GM19467 (cell line): ENCODE measurements around the gene C3orf20.
"Not testable (repeated sequence)": the region's sequence is repeated elsewhere in the genome, so short reads cannot be mapped to it uniquely, and the experiment has no call there.

ENCODE experiments used
- ATAC-seq: cut with Tn5 transposase; IDR thresholded peaks from one replicate; pipeline ENCODE4 v1.9.1; 2021; ENCODE audit warnings: mild to moderate bottlenecking, moderate library complexity; ENCODE audit not compliant: unreplicated experiment

Gene C3orf20

GRCh38 chr3:14793858-14794234 is 118.9 kb downstream of the C3orf20 start:
- no peak for ATAC-seq

- no peak for ATAC-seq
Observed at GRCh38 chr3:14794435-14794834, 119.5 kb downstream of the C3orf20 start.

DNA sequence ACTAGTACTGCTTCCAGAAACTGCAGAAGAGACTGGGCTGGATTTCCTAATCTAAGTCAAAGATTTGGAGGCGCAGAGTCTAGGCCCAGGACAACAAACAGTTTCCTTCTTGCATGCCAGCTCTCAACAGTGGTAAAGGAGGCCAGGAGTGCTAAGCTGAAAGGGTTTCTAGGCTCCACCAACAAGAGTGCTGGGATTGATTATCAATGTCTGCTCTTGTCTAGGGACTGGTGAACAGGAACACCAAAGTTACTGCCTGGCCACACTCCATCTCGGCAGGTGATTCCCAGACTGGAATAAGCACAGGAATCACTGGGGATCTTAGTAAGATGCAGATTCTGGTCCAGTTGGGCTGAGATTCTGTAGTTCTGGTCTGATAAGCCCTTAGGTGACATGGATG is 121.1 kb downstream of the C3orf20 start:
- no peak for ATAC-seq

GRCh38 chr3:14796403-14797077 is 121.6 kb downstream of the C3orf20 start:
- no peak for ATAC-seq

- ATAC-seq = no peak
Observed at GRCh38 chr3:14797731-14798130, 122.8 kb downstream of the C3orf20 start.

DNA sequence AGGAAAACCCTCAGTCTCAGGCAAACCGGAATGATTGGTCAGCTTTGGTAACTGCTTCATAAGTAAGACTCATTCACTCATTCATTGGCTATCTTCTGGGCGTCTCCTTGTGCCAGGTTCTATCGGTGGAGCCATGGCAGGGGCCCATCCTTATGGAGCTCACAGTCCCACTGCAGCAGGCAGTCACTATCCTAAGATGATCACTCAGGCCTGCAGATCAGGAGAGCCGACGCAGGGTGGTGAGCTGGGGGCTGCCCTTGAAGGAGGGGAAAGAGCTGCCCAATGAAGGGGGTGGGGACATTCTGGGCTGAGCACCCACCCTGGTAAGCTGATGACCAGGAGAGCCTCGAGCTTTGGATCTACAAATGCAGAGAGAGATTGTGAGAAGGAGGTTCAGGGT is 123.3 kb downstream of the C3orf20 start:
- ATAC-seq = no peak

DNA sequence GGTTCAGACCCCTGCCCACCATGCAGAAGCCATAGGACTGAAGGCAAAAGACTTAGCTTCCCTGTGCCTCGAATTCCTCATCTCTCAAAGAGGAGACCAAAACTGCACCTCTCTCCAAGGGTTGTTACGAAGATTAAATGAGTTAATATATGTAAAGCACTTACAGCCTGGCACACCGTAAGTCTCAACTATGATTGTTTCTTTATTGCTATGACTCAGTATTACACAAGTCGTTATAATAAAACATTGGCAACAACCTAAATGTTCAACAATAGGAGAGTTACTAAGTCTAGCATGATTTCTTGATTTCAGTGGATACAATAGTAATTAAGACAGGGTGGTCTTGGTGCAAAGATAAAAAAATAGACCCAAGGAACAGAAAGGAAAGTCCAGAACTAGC is 124.2 kb downstream of the C3orf20 start:
- no peak for ATAC-seq

- no peak for ATAC-seq
Observed at GRCh38 chr3:14801031-14801430, 126.1 kb downstream of the C3orf20 start.

DNA sequence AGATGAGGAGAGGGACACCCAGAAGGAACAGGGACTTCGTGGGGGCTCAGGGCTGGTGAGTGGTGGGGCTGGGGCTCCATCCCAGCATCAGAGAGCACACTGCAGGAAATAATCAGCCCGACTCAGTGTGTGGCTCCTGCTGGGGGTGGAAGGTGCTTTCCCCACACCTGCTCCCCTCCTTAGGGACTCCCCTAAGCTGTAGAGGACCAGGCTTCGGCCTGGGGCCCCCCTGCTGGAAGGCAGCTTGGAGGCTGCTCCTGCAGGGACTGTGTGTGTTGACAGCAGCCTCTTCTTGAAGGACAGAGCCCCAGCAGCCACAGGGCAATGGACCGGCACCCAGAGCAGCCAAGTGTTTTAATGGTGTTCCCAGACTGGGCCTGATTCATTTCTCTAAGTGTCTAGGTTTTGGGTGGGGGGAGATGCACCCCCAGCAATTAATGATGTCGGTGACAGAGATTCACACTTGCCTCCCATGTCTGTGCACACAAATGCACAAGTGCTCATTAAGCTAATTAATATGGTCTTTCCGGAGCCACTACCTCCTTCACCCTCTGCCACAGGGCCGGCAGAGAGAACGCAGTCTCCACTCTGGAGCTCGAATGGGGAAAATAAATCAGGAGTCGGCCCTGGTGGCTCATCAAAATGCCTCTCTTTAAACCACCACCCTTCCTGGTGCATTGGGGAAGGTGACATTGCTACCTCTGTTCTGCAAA is 126.9 kb downstream of the C3orf20 start:
- no peak for ATAC-seq

DNA sequence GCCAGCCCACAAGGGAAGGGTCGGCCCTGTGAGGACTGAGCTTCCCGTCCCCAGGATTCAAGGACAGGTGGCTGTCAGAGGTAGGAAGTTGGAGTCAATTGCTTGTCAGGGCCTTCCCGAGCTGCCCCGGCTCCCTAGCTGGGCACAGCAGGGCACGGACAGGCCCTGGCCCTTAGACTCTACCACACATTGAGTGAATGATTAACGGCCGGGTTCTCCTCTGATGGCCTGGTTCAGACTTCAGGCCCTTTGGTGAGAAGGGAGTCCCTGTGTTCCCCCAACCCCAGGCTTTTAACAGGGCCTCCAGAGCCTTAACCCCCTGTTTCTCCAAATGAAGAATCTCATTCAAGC is 127.4 kb downstream of the C3orf20 start:
- ATAC-seq = no peak

DNA sequence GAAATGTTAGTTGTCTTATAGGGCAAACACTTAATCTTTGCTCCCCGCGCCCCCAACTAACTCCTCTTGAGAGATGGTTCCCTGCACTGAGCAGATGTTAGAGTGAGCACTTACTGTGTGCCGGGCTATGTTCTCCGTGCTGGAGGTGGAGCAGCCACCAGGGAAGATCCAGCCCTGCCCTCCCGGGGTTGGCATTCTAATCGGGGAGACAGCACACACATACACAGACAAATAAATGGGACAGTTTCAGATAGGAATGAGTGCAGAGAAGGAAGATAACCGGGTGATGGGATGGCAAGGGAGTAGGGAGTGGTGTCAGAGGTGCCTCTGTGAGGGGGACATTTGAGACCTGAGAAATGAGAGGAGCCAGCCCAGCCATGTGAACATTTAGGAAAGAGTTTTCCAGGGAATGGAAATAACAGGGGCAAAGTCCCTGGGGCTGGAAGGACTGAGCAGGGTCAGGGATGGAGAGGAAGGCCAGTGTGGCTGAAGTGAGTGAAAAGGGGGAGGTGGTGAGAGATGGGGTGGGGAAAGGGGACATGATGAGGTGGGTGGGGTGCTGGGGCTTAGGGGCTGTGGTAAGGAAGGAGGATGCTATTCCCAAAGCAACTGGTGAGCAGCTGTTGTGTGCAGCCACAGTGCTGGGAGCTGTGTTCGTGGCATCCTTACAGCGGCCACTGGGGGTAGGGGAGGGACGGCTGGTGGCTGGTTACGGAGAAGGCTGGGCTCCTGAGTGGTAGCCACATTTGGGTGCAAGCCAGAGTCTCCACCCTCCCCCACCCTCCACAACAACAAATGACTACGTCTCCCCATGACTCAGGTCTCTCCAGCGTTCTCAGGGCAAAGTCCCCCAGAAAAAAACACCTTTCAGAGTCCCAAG is 128.4 kb downstream of the C3orf20 start:
- ATAC-seq = no peak

GRCh38 chr3:14803981-14804834 is 129.3 kb downstream of the C3orf20 start:
- ATAC-seq = no peak

DNA sequence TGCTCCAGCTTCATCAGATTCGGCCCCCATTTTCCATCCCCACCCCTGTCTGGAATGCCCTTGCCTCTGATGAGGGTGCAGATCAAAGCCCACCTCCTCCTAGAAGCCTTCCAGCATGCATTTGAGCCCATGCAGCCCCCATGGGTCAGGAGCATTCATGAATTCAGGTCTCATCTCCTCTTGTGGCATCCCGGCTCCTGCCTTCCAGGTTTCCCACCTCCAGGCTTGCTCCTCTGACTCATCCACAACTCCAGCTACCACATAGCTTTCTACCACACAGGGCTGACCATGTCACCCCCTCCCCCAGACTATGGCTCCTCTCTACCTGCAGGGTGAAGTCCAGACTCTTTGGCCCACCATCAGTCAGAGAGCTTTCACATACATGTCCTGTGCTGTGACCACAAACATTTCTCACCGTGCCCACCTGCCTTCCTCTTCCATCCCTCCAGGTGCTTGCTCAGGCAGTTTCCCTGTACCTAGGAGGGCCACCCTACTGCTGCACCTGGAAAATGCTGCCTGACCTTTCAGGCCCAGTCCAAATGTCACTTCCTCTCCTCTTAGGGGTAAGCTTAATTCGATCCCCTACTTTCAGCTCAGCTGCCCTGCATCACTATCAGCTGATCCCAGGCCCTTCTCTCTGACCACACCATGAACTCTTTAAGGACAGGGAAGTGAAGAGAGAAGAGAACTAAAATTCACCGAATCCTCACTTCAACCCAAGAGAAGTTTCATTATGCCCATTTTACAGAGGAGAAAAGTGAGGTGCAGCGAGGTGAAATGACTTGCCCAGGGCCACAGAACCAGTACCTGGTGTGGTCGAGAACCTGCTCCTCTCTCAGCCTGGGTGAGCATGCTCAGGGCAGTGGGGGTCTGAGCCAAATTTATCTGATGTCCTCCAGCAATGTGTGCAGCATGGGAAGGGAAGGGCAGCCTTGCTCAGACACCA is 130.2 kb downstream of the C3orf20 start:
- no peak for ATAC-seq

DNA sequence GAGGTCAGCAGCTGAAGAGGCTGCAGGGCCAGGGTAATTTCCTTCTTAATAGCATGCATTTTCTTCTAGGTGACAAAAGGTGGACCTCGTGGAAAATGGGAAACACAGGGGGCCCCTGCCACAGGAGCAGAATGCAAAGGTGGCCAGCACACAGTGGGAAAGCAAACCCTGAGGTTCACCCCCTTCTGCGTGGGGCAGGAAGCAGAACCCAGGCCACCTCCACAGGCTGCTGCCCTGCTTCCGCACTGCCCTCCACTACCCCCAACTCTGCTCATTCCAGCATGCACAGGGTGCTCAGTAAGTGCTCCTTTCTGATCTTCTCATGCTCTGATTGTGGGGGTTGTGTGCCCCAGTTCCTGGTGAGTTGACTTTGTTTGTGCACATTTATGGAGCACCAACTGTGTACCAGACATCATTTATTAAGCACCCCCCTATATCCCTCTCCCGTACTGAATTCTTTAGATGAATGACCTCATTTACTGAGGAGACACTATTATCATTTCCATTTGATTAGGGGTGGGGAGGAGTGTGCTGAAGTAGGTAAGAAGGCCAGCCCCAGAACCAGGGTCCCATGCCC is 131.1 kb downstream of the C3orf20 start:
- ATAC-seq = no peak

DNA sequence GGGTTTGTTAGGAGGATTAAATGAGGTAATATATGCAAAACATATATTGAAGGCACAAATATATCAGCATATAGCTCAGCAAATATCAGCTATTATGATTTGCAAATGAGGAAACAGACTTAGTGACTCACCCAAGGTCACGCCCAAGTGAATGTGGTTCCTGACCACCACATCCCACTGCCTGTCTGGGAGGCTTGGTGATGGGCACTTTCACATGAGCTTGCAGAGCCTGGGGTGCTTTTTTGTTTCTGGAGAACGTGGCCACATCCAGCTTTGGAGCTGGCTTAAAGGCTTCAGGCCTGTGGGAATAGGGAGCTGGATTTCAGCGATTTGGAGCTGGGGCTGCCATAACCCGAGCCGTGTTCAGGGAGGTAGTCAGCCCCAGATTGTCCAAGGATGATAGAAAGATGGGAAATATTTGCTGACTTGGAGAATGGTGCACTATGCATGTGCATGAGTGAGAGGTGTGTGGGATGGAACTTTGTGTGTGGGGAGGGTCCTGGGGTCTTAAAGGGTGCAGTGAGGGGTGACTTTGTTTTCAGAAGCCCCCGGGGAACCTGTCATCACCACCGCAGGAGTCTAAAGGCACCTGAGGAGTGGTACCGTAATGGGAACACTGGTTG is 131.8 kb downstream of the C3orf20 start:
- ATAC-seq = no peak

DNA sequence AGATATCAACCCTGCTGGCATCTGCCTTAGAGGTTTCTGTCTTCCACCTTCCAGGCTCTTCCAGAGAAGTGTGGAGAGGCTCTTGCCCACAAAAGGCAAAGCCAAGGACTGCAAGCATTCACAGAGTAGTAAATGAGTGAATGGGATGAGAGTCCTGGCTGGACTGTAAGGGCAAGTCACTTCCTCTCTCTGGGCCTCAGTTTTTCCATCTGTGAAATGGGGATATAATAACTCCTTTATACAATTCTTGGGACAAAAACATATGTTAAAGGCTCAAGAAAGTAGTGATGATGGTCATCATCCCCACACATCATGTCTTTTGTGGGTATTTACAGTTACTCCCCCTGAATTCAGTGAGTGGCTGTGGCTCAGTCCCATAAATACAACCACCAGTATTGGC is 133.1 kb downstream of the C3orf20 start:
- ATAC-seq = no peak

- ATAC-seq = no peak
Observed at GRCh38 chr3:14808502-14809266, 133.7 kb downstream of the C3orf20 start.

DNA sequence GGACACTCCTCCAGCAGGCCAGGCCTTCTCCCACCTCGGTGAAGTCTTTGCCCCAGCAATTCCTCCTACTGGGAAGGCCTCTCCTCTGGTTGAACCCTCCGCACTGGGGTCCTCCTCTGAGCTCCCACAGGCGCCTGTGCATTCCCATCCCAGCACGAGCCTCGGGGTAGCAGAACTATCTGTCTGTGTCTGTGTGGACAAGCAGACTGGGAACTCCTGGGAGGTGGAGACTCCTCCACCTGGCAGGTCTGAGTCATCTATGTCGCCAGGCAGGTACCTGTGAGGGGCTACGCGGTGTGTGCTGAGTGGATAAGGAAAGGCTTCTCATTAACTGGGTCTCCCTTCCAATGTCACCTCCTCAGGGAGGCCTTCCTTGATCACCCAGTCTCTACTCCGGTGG is 134.7 kb downstream of the C3orf20 start:
- not testable (repeated sequence) for ATAC-seq
